ENCODE data around the gene CCDC92. TPM values are rescaled to one million over a fixed set of nuclear protein-coding genes. Genes with fewer than 3 reads are reported as not detected.

The CCDC92 gene
- total RNA-seq, 1 donor from 2014 or later, result 74.7 TPM

DNA sequence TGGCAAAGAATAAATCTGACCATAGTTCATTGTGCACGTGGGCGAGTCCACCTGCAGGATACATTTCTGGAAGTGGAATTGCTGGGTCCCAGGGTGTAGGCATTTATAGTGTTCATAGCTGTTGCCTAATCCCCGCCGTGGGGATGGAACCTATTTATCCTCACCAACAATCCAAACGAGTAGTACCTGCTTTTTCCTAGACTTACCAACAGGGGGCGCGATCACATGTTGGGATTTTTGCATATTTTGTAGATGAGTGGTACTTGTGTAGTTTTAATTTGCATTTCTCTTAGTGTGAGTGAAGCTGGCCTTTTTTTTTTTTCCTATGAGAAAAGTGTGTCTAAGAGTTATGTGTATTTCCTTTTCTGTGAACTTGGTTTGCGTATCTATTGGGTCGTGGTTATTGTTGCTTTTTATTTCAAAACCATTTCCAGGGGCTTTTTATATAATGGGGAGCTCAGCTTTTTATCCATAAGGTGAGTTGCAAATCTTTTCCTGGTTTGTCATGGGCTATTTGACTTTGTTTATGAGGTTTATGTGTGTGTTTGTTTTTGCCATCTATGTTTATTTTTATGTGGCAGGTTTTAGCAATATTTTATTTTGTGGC lies 67.2 kb downstream of the CCDC92 start:
- H3K27me3 Mint-ChIP-seq (ENCODE audit: low read depth), result no peaks in the 10 kb centered on the region
- no peak overlapping the region for H3K27ac Mint-ChIP-seq (ENCODE audit: unreplicated experiment)
- no peaks in the 10 kb centered on the region for H3K36me3 Mint-ChIP-seq (ENCODE audit: low read depth)
- peak; percentile 4 for DNase-seq (ENCODE audit: low spot score)
- H3K4me3 Mint-ChIP-seq (ENCODE audit: unreplicated experiment), result no peak overlapping the region
- peaks cover 18% of the 10 kb centered on the region for H3K4me1 Mint-ChIP-seq (ENCODE audit: low read depth)
- TF ChIP-seq, protein P1, sequence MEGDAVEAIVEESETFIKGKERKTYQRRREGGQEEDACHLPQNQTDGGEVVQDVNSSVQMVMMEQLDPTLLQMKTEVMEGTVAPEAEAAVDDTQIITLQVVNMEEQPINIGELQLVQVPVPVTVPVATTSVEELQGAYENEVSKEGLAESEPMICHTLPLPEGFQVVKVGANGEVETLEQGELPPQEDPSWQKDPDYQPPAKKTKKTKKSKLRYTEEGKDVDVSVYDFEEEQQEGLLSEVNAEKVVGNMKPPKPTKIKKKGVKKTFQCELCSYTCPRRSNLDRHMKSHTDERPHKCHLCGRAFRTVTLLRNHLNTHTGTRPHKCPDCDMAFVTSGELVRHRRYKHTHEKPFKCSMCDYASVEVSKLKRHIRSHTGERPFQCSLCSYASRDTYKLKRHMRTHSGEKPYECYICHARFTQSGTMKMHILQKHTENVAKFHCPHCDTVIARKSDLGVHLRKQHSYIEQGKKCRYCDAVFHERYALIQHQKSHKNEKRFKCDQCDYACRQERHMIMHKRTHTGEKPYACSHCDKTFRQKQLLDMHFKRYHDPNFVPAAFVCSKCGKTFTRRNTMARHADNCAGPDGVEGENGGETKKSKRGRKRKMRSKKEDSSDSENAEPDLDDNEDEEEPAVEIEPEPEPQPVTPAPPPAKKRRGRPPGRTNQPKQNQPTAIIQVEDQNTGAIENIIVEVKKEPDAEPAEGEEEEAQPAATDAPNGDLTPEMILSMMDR (IDR thresholded peaks at IDR 0.05), result peak; percentile 91
- no peaks in the 10 kb centered on the region for H3K9me3 Mint-ChIP-seq (ENCODE audit: low read depth)

DNA sequence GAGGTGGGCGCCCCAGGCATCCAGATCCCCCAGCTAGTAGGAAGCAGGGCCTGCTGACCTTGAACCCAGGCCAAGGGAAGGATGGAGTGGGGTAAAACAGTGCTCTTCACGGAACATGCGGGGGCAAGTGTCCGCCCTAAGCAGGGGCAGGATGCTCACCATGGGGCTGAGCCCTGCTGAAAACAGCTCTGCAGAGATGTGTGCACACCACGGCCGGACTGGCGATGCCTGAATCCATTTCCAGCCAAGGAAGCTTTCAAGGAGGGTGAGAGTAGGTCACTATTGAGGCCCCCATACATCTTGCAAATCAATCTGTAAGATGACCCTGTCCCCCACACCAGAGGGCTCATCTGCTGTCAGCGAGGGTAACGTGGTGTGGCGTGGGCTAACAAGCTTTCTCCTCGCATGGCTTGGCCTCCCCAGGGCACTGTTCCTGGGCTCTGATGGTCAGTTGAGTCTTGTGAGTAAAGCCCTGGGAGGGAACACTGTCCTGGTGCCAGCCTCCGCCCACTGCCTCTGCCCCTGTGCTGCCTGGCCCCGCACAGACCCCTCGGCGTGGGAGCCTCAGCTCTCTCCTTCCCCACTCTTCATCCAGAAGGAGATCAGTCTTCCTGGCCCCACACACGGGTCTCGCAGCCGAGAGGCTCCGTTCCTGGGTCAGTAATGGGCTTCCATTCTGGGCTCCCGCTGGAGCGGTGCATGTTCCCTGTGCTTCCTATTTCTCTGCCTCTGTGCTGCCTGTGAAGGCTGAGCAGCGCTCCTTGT lies 69.1 kb downstream of the CCDC92 start:
- no peak overlapping the region for H3K4me3 Mint-ChIP-seq (ENCODE audit: unreplicated experiment)
- TF ChIP-seq, protein P1 (IDR thresholded peaks at IDR 0.05), result no peak
- peaks cover 18% of the 10 kb centered on the region for H3K4me1 Mint-ChIP-seq (ENCODE audit: low read depth)
- H3K27ac Mint-ChIP-seq (ENCODE audit: unreplicated experiment), result no peak overlapping the region
- H3K27me3 Mint-ChIP-seq (ENCODE audit: low read depth), result no peaks in the 10 kb centered on the region
- no peak for DNase-seq (ENCODE audit: low spot score)
- H3K9me3 Mint-ChIP-seq (ENCODE audit: low read depth), result no peaks in the 10 kb centered on the region
- no peaks in the 10 kb centered on the region for H3K36me3 Mint-ChIP-seq (ENCODE audit: low read depth)

DNA sequence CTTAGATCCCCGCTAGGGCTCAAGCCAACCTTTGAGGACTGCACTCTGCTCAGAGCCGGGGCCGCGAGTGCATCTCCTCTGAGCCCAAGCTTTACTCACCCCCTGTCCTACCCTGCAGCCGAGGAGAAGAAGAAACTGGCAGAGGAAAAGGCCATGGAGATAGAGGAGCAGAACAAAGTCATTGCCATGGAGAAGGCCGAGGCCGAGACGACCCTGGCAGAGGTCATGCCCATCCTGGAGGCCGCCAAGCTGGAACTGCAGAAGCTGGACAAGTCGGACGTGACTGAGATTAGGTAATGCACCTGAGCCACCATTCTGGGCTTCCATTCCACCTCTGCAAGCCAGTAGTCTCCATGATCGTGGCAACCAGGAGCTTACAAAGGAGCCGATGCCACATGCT lies 69.8 kb downstream of the CCDC92 start:
- Mint-ChIP-seq H3K4me3 (ENCODE audit: unreplicated experiment) (no peak overlapping the region), H3K27me3 (ENCODE audit: low read depth) (no peaks in the 10 kb centered on the region), H3K9me3 (ENCODE audit: low read depth) (no peaks in the 10 kb centered on the region), H3K4me1 (ENCODE audit: low read depth) (peaks cover 14% of the 10 kb centered on the region), H3K36me3 (ENCODE audit: low read depth) (no peaks in the 10 kb centered on the region), H3K27ac (ENCODE audit: unreplicated experiment) (no peak overlapping the region)
- no peak for DNase-seq (ENCODE audit: low spot score)
- TF ChIP-seq, protein P1 (IDR thresholded peaks at IDR 0.05), result no peak

DNA sequence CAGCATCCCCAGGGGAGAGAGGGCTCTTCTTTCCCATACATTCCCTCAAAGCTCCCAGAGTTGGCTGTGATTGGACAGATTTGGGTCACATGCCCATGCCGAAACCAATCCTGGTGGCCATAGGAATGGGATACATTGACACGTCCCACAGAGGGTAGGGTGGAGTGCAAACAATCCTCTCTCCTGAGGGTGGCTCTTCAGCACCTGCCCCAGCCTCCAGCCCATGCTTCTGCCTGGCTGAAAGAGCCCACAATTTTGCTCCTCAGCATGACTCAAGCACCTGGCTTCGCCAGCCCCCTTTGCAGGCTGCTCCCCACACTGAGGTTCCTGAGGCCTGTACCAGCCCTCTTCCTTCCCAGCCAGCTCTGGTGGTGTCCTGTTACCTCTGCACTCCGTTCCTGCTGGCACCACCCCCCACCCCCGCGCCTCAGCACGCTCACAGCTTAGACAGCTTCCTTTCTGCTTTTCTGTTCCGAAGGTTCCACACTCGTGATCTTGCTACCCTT lies 71.7 kb downstream of the CCDC92 start:
- no peak for DNase-seq (ENCODE audit: low spot score)
- Mint-ChIP-seq H3K36me3 (ENCODE audit: low read depth) (no peaks in the 10 kb centered on the region), H3K4me1 (ENCODE audit: low read depth) (peaks cover 22% of the 10 kb centered on the region), H3K27ac (ENCODE audit: unreplicated experiment) (no peak overlapping the region), H3K4me3 (ENCODE audit: unreplicated experiment) (no peak overlapping the region), H3K9me3 (ENCODE audit: low read depth) (no peaks in the 10 kb centered on the region), H3K27me3 (ENCODE audit: low read depth) (no peaks in the 10 kb centered on the region)
- TF ChIP-seq, protein P1 (IDR thresholded peaks at IDR 0.05), result no peak

DNA sequence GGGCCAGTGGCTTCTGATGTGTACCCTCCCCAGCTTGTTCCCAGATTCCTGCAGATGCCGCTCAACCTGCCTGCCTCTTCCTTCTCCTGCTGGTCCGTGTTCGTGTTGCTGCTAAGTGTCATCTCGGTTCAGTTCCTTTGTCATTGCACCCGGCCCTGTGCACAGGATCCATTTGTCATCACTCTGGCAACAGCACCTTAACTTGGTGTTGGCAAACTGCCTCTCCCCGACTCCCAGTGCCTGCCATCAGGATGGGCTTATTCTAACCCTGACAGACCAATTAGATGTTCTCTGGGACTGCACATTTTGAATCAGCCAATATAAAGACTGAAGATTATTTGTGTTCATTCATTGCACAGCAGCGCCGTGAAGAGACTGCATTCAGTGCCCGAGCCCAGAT lies 73.3 kb downstream of the CCDC92 start:
- TF ChIP-seq, protein P1 (IDR thresholded peaks at IDR 0.05), result no peak
- no peaks in the 10 kb centered on the region for H3K27me3 Mint-ChIP-seq (ENCODE audit: low read depth)
- no peaks in the 10 kb centered on the region for H3K36me3 Mint-ChIP-seq (ENCODE audit: low read depth)
- no peak overlapping the region for H3K4me3 Mint-ChIP-seq (ENCODE audit: unreplicated experiment)
- DNase-seq (ENCODE audit: low spot score), result no peak
- peaks cover 16% of the 10 kb centered on the region for H3K4me1 Mint-ChIP-seq (ENCODE audit: low read depth)
- no peaks in the 10 kb centered on the region for H3K9me3 Mint-ChIP-seq (ENCODE audit: low read depth)
- H3K27ac Mint-ChIP-seq (ENCODE audit: unreplicated experiment), result no peak overlapping the region
